GM18873 (cell line): ENCODE data around the gene MT1M.
A peak's percentile ranks its signal among the peaks of the same experiment; 100 is the strongest.

ENCODE experiments used
- ATAC-seq: cut with Tn5 transposase; IDR thresholded peaks from one replicate; pipeline ENCODE4 v1.9.1; 2021; ENCODE audit warnings: mild to moderate bottlenecking, moderate library complexity, moderate number of reproducible peaks; ENCODE audit not compliant: unreplicated experiment, low FRiP score

Gene MT1M

GRCh38 chr16:56625943-56626654, 6.4 kb upstream of the MT1M start:
- ATAC-seq: no peak

GRCh38 chr16:56626685-56627084, 5.8 kb upstream of the MT1M start:
- no peak for ATAC-seq

GRCh38 chr16:56628486-56629350, 3.7 kb upstream of the MT1M start:
- no peak for ATAC-seq

GRCh38 chr16:56629531-56629930, 2.9 kb upstream of the MT1M start:
- ATAC-seq: no peak

DNA sequence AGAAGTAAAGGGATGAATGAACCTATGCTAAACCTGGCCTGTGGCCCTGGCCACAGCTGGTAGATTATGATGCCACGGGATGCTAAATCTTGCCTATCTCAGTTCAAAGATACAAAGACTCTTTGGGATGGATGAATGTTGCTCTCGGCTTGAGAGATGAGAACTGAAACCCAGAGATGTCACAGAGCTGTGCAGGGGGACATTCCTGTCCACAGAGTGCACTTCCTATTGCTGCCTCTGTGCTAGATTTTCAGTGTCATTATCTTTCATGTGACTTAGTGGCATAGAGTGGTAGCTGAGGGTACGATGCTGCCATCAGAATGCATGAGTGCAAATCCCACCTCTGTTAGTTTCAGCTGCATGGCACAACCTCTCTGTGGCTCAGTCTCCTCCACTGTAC, 2.3 kb upstream of the MT1M start:
- peak; percentile 63 for ATAC-seq

- ATAC-seq: no peak
Measured at GRCh38 chr16:56631197-56631596, 1.3 kb upstream of the MT1M start.

- no peak for ATAC-seq
Measured at GRCh38 chr16:56631832-56632155, 665 bp upstream of the MT1M start.

DNA sequence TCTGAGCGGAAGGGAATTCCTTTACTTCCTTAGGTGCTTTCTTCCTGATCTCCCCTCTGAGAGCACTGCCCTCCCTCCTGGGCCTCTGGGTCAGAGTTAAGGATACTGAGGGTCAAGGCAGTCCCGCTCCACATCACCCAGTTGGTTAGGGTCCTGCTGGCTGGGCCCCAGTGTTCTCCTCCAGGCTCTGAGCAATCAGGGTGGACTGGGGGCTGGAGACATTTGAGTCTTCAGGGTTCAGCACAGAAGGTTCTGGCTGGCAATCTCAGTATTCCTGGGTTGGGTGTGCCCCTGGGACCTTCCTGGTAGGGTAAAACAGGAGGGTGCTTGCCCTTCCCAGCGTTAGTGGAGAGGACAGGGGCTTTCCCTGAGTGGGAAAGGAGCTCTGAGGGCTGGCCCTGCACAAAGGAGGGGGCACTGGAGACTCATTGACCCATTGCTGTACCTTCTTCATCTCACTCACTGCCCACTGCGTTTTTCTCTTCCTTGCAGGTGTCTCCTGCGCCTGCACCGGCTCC, 448 bp downstream of the MT1M start:
- ATAC-seq: no peak

DNA sequence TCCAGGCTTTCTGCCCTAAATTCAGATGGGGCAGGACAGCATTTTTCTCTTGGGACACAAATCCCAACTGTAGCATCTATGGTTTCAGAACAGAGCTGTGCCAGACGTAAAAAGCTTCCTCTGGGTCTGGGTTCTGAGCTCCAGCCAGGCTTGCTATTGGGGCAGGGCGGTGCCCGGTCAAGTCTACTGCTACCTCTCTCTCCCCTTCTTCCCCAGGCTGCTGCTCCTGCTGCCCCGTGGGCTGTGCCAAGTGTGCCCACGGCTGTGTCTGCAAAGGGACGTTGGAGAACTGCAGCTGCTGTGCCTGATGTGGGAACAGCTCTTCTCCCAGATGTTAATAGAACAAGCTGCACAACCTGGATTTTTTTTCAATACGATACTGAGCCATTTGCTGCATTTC, 1.1 kb downstream of the MT1M start:
- no peak for ATAC-seq

DNA sequence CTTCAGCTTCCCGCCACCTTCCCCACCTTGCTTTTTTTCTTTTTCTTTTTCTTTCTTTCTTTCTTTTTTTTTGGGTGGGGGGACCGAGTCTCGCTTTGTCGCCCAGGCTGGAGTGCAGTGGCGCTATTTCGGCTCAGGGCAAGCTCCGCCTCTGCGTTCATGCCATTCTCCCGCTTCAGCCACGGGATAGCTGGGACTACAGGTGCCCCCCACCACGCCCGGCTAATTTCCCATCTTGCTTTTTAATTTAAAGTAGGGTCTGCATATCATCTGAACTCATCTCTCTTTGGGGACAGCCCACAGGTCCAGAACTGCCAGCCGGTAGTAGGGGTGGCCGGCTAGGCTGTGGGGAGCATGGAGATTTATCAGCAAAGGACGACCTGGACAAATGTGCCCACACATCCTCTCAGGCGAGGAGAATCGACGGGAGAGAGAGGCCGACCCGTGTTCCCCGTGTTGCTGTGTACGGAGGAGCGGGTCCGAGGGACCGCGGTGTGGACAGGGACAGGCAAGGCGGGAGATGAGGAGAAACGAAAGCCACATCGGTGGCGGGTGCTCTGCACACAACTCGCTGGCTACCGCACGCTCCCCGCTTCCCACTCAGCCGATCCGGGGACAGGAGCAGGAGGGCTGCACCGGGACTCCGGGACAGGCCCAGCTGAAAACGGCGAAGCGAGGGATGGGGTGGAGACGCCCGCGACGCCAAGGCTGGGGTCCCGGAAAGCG, 2.4 kb downstream of the MT1M start:
- no peak for ATAC-seq

DNA sequence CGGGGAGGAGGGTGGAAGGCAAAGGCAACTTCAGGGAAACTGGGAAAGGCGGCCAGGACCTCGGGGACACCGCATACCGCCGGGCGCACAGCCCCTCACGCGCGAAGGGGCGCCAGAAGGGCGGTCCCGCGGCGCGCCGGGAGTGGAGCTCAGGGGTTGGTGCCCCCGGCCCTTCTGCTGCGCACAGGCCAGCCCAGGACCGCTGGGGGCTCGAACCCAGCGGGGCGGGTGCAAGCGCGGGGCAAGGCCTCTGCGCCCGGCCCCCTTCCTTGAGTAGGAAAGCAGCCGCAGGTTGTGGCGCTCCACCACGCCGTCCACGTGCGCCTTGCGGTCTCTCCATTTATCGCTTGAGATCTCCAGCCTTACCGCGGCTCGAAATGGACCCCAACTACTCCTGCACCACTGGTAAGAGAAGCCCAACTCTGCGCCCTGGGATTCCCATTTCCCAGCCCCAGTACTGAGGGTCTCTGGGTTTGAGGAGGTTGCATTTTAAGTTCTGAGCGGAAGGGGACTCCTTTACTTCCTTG, 3.0 kb downstream of the MT1M start:
- ATAC-seq: no peak

DNA sequence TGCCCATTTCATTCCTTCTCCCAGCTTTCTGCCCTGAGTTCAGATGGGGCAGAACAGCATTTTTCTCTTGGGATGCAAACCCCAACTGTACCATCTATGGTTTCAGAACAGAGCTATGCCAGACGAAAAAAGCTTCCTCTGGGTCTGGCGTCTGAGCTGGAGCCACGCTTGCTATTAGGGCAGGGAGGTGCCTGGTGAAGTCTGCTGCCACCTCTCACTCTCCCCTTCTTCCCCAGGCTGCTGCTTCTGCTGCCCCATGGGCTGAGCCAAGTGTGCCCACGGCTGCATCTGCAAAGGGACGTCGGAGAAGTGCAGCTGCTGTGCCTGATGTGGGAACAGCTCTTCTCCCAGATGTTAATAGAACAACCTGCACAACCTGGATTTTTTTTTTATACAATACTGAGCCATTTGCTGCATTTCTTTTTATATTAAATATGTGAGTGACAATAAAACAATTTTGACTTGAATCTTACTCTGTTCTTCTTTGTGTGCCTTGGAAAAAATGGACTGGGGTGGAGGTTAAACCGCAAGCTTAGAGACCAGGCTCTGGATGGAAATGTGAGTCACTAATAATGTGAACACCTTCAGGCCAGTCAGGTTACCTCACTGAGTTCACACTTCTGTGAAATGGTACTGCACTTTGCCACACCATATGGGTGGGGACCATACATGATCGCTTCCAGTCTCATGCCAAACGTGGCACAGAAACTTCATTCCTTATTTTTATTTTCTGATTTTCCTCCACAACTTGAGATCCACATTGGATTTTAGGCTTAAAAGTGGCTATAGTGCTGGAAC, 4.4 kb downstream of the MT1M start:
- no peak for ATAC-seq

- no peak for ATAC-seq
Measured at GRCh38 chr16:56637814-56638750, 5.6 kb downstream of the MT1M start, which contains the start of gene MT1A. MT1A (plus strand) TSS chr16:56638666; CDS start chr16:56638739, 73 bp downstream.

DNA sequence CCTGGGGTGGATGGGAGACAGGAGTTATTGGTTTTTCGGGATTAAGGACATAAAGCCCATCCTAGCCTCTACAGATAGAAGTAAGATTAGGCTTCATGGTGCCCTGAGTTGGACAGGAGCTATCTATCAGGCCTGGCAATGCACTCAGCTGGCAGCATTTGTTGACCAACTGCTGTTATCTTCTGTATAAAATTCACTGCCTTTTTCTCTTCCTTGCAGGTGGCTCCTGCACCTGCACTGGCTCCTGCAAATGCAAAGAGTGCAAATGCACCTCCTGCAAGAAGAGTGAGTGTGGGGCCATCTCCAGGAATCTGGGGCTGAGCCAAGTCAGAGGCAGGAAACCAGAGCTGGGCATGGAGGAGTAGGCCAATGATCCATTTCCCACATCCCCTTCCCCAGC, 6.6 kb downstream of the MT1M start:
- ATAC-seq: no peak

DNA sequence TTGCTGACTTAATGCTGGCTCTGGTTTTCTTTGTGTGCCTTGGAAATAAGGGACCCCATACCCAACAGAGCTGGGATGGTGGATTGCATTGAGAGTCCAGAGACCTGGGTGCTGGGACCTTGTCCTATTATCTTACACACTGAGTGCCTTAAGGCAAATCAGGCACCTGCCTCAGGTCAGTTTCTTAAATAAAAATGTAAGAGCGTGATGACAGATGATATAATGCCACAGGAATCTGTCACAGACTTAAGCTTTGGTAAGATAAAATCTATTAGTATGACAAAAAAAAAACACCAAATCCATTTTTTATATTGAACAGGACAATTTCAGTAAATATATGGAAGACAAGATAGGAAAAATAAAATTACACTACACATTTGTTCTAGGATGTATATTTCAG, 7.6 kb downstream of the MT1M start:
- ATAC-seq: no peak

GRCh38 chr16:56641166-56641565, 8.7 kb downstream of the MT1M start:
- no peak for ATAC-seq

GRCh38 chr16:56643080-56643778, 10.8 kb downstream of the MT1M start:
- no peak for ATAC-seq

- ATAC-seq: no peak
Measured at GRCh38 chr16:56643833-56644232, 11.4 kb downstream of the MT1M start.
